ENCODE measurements around the gene ARHGAP42. TPM values are rescaled to one million over a fixed set of nuclear protein-coding genes. Genes with fewer than 3 reads are reported as not detected.

Gene ARHGAP42
- total and polyA plus RNA-seq, 2 experiments from 2014 or later, result 0.74 to 2.7 TPM

DNA sequence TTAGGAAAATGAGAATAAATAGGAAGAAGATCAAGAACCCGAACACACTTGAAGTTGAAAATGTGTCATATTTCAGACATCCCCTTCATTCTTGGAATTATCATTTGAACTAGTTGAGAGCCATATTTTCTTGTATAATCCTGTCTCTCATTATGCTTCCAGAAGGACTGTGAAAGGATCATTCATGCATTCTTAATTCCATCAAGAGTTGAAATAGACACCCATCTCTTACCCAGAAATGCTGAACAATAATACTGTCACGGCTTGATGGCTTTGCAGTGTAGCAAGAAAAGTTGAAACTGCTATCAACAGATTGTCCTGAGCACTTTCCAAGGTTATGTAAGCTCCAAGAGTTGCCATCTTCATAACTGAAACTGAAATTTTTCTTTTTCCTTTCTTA is 79.7 kb downstream of the ARHGAP42 start:
- Histone ChIP-seq H3K9me2 (ENCODE audit: insufficient read depth) (no peaks in the 10 kb centered on the region), H3K4me2 (ENCODE audit: unreplicated experiment) (no peak overlapping the region), H3K36me3 (ENCODE audit: low read depth) (no peaks in the 10 kb centered on the region), H3K4me1 (ENCODE audit: insufficient read depth) (no peaks in the 10 kb centered on the region), H4K20me1 (ENCODE audit: insufficient read depth) (no peaks in the 10 kb centered on the region), H3K9me3 (ENCODE audit: low read depth) (no peaks in the 10 kb centered on the region), H3K27me3 (replicated peaks; ENCODE audit: insufficient read depth) (no peaks in the 10 kb centered on the region), H3K27ac (no peak overlapping the region), H3K4me3 (no peak overlapping the region), H3K79me2 (ENCODE audit: insufficient read depth) (no peaks in the 10 kb centered on the region), H2AFZ (no peak overlapping the region), H3F3A (ENCODE audit: insufficient read depth) (no peaks in the 10 kb centered on the region), H3K9ac (no peak overlapping the region)
- no peak for TF ChIP-seq EZH2phosphoT487 (IDR thresholded peaks at IDR 0.05; ENCODE audit: insufficient read depth, low read depth)
- TF ChIP-seq EZH2 (IDR thresholded peaks at IDR 0.05; ENCODE audit: insufficient read depth, poor library complexity, severe bottlenecking), result no peak
- in situ Hi-C loops (cut with MboI), result no loop called here
- 86 to 91% methylated on average over 2 of the region's 2 CpGs for WGBS, 2 experiments (ENCODE audit: low coverage in 1 of 2, low lambda C conversion rate in 2 of 2, missing lambda C conversion rate in 2 of 2)
- DNase-seq, result no peak

DNA sequence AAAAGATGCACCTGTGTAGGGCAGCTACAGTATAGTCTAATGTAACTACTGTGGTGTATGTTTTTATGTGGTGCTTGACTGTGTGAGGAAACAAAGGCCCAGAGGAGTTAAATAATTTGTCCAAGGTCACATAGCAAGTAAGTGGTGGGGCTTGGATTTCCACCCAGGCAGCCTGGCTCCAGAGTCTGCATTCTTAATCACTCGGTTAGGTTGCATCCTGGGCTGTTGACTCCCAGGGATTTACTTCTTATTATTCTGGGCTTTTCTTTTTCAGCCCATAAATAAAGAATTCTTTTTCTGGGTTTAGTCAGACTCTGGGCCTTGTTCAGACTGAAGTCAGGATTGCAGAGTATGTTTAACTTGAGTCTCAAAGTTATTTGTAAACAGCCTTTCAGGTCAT is 82.1 kb downstream of the ARHGAP42 start:
- in situ Hi-C loops (cut with MboI), result no loop called here
- Histone ChIP-seq H3F3A (ENCODE audit: insufficient read depth) (no peaks in the 10 kb centered on the region), H3K27ac (no peak overlapping the region), H3K27me3 (replicated peaks; ENCODE audit: insufficient read depth) (no peaks in the 10 kb centered on the region), H3K9me2 (ENCODE audit: insufficient read depth) (no peaks in the 10 kb centered on the region), H3K4me3 (no peak overlapping the region), H4K20me1 (ENCODE audit: insufficient read depth) (no peaks in the 10 kb centered on the region), H3K9ac (no peak overlapping the region), H3K36me3 (ENCODE audit: low read depth) (no peaks in the 10 kb centered on the region), H2AFZ (no peak overlapping the region), H3K79me2 (ENCODE audit: insufficient read depth) (no peaks in the 10 kb centered on the region), H3K4me1 (ENCODE audit: insufficient read depth) (no peaks in the 10 kb centered on the region), H3K9me3 (ENCODE audit: low read depth) (no peaks in the 10 kb centered on the region), H3K4me2 (ENCODE audit: unreplicated experiment) (no peak overlapping the region)
- WGBS, 2 experiments (ENCODE audit: low coverage in 1 of 2, low lambda C conversion rate in 2 of 2, missing lambda C conversion rate in 2 of 2), result 63 to 76% methylated on average over 1 of the region's 1 CpG
- TF ChIP-seq EZH2phosphoT487 (IDR thresholded peaks at IDR 0.05; ENCODE audit: insufficient read depth, low read depth), result no peak
- DNase-seq, result no peak

DNA sequence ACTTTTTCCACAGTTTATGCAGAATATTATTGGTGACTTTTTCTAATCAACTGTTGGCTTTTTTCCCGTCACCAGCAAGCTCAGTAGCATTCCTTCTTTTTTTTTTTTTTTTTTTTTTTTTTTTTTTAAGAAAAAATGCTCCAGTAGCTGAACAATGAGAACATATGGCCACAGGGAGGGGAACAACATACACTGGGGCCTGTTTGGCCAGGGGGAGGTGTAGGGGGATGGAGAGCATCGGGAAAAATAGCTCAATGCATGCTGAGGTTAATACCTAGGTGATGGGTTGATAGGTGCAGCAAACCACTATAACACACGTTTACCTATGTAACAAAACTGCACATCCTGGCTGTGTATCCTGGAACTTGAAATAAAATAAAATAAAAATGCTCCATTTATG is 82.5 kb downstream of the ARHGAP42 start:
- TF ChIP-seq EZH2 (IDR thresholded peaks at IDR 0.05; ENCODE audit: insufficient read depth, poor library complexity, severe bottlenecking) (no peak), EZH2phosphoT487 (IDR thresholded peaks at IDR 0.05; ENCODE audit: insufficient read depth, low read depth) (no peak)
- in situ Hi-C loops (cut with MboI), result no loop called here
- no peaks in the 10 kb centered on the region for H3K4me1 ChIP-seq (ENCODE audit: insufficient read depth)
- 54 to 73% methylated on average over 3 of the region's 3 CpGs for WGBS, 2 experiments (ENCODE audit: low coverage in 1 of 2, low lambda C conversion rate in 2 of 2, missing lambda C conversion rate in 2 of 2)
- no peaks in the 10 kb centered on the region for H3F3A ChIP-seq (ENCODE audit: insufficient read depth)
- H3K4me2 ChIP-seq (ENCODE audit: unreplicated experiment), result no peak overlapping the region
- no peaks in the 10 kb centered on the region for H4K20me1 ChIP-seq (ENCODE audit: insufficient read depth)
- no peak overlapping the region for H3K27ac ChIP-seq
- no peaks in the 10 kb centered on the region for H3K27me3 ChIP-seq (replicated peaks; ENCODE audit: insufficient read depth)
- H3K4me3 ChIP-seq, result no peak overlapping the region
- no peak overlapping the region for H3K9ac ChIP-seq
- no peaks in the 10 kb centered on the region for H3K9me3 ChIP-seq (ENCODE audit: low read depth)
- no peaks in the 10 kb centered on the region for H3K9me2 ChIP-seq (ENCODE audit: insufficient read depth)
- H3K79me2 ChIP-seq (ENCODE audit: insufficient read depth), result no peaks in the 10 kb centered on the region
- DNase-seq, result no peak
- no peak overlapping the region for H2AFZ ChIP-seq
- no peaks in the 10 kb centered on the region for H3K36me3 ChIP-seq (ENCODE audit: low read depth)

DNA sequence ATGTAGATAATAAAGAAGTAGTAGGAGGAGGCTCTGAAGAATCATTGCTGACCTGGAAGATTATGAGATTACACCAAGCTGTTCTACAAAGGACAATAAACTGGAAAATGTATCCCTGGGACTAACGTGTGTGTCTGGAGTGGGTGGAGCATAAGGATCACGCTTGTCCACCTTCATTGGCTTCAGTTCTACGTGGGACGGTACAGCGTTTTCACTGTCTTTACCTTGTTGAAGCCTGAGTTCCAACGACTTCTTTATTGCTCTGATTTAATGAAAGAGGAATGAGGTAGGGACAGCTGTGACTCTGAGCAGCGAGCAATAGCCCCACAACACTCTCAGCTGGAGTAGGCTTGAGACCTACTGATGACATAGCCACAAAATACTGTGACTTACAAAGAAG is 87.0 kb downstream of the ARHGAP42 start:
- WGBS, 2 experiments (ENCODE audit: low coverage in 1 of 2, low lambda C conversion rate in 2 of 2, missing lambda C conversion rate in 2 of 2), result 87% methylated on average over 7 of the region's 7 CpGs
- H3K9me3 ChIP-seq (ENCODE audit: low read depth), result no peaks in the 10 kb centered on the region
- H3K4me3 ChIP-seq, result no peak overlapping the region
- H2AFZ ChIP-seq, result no peak overlapping the region
- no peak overlapping the region for H3K9ac ChIP-seq
- H4K20me1 ChIP-seq (ENCODE audit: insufficient read depth), result no peaks in the 10 kb centered on the region
- no peaks in the 10 kb centered on the region for H3K36me3 ChIP-seq (ENCODE audit: low read depth)
- in situ Hi-C loops (cut with MboI), result no loop called here
- no peaks in the 10 kb centered on the region for H3K9me2 ChIP-seq (ENCODE audit: insufficient read depth)
- H3K4me2 ChIP-seq (ENCODE audit: unreplicated experiment), result no peak overlapping the region
- no peak for TF ChIP-seq EZH2phosphoT487 (IDR thresholded peaks at IDR 0.05; ENCODE audit: insufficient read depth, low read depth)
- no peak for TF ChIP-seq EZH2 (IDR thresholded peaks at IDR 0.05; ENCODE audit: insufficient read depth, poor library complexity, severe bottlenecking)
- no peaks in the 10 kb centered on the region for H3F3A ChIP-seq (ENCODE audit: insufficient read depth)
- H3K79me2 ChIP-seq (ENCODE audit: insufficient read depth), result no peaks in the 10 kb centered on the region
- DNase-seq, result no peak
- H3K4me1 ChIP-seq (ENCODE audit: insufficient read depth), result no peaks in the 10 kb centered on the region
- no peak overlapping the region for H3K27ac ChIP-seq
- H3K27me3 ChIP-seq (replicated peaks; ENCODE audit: insufficient read depth), result no peaks in the 10 kb centered on the region

DNA sequence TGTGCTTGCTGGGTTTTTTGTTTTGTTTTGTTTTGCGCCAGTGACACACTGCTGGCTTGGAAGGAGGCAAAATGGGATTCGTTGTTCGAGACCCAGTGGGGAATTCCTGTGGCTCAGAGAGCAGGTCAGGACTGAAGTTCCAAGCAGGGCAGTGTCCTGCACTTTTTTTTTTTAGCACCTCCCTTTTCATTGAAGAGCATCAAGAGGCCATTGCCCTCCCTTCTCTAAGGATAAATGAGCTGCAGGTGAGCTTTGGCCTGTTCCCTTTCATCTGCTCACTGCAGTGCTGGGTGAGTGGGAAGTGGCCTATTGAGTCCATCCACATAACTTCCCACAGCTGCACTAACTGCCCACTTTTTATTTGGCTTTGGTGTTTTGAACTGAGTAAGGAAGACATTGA is 87.8 kb downstream of the ARHGAP42 start:
- Histone ChIP-seq H3K9ac (no peak overlapping the region), H3K27ac (no peak overlapping the region), H2AFZ (no peak overlapping the region), H3K4me3 (no peak overlapping the region), H3K4me1 (ENCODE audit: insufficient read depth) (no peaks in the 10 kb centered on the region), H3K4me2 (ENCODE audit: unreplicated experiment) (no peak overlapping the region), H3K36me3 (ENCODE audit: low read depth) (no peaks in the 10 kb centered on the region), H3K27me3 (replicated peaks; ENCODE audit: insufficient read depth) (no peaks in the 10 kb centered on the region), H3K79me2 (ENCODE audit: insufficient read depth) (no peaks in the 10 kb centered on the region), H3K9me3 (ENCODE audit: low read depth) (no peaks in the 10 kb centered on the region), H4K20me1 (ENCODE audit: insufficient read depth) (no peaks in the 10 kb centered on the region), H3K9me2 (ENCODE audit: insufficient read depth) (no peaks in the 10 kb centered on the region), H3F3A (ENCODE audit: insufficient read depth) (no peaks in the 10 kb centered on the region)
- WGBS, 2 experiments (ENCODE audit: low coverage in 1 of 2, low lambda C conversion rate in 2 of 2, missing lambda C conversion rate in 2 of 2), result 91 to 92% methylated on average over 3 of the region's 3 CpGs
- no peak for TF ChIP-seq EZH2 (IDR thresholded peaks at IDR 0.05; ENCODE audit: insufficient read depth, poor library complexity, severe bottlenecking)
- no peak for TF ChIP-seq EZH2phosphoT487 (IDR thresholded peaks at IDR 0.05; ENCODE audit: insufficient read depth, low read depth)
- in situ Hi-C loops (cut with MboI), result no loop called here
- no peak for DNase-seq
